GM12801 (cell line): ENCODE data around the gene ARSH.

ENCODE experiments used
- TF ChIP-seq, protein P1 (sequence below): IDR thresholded peaks from one replicate; pipeline ENCODE4 v1.5.1; 2011; ENCODE audit warnings: control low read depth; ENCODE audit not compliant: insufficient read length; ENCODE audit errors: extremely low read depth

The ARSH gene

DNA sequence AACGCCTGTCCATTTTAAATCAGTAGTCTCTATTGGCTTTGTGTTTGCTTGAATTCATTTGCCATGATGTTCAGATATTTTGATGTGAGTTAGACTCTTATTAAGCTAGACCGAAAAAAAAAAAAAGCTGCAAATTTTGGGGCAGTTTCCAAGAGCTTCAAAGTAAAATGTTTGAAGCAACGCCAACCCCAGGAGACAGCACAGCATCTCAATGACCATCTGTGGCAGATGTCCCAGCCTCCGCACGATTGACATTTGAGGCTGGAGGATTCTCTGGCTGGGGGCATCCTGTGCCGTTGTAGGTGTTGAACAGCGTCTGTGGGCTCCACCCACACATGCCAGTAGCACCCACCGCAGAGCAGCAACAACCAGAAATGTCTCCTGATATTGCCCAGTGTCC is 17.8 kb downstream of the ARSH start:
- TF ChIP-seq, protein P1, sequence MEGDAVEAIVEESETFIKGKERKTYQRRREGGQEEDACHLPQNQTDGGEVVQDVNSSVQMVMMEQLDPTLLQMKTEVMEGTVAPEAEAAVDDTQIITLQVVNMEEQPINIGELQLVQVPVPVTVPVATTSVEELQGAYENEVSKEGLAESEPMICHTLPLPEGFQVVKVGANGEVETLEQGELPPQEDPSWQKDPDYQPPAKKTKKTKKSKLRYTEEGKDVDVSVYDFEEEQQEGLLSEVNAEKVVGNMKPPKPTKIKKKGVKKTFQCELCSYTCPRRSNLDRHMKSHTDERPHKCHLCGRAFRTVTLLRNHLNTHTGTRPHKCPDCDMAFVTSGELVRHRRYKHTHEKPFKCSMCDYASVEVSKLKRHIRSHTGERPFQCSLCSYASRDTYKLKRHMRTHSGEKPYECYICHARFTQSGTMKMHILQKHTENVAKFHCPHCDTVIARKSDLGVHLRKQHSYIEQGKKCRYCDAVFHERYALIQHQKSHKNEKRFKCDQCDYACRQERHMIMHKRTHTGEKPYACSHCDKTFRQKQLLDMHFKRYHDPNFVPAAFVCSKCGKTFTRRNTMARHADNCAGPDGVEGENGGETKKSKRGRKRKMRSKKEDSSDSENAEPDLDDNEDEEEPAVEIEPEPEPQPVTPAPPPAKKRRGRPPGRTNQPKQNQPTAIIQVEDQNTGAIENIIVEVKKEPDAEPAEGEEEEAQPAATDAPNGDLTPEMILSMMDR: no peak

DNA sequence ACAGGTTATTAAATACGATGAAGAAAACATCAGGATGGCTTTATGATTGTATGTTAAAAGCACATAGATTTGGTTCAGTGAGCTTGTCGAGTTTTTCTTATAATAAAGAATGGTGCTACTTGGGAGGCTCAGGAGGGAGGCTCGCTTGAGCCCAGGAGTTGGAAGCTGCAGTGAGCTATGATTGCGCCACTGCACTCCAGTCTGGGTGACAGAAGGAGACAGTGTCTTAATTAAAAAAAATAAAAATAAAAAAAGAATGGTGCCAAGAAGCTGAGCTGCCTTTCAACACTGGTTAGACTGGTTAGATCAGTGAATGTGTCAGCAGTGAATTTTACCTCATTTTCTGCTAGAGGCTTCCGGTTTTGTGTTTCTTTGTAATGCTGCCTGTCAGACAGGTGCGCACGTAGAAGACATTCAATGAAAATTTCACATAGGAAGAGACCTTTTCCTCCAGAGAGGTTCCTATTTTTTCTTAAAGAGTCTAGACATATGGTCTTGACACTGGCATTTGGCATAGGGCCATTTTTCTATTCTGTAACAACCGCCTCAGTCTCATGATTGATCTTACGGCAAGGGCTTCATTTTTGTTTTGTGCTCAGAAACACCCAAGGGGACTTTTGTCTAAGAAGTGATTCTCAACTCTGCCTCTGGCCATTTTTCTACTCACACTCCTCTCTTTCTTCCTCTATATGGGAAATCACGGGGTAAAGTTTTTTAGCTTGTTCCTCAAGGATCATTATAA is 19.9 kb downstream of the ARSH start:
- TF ChIP-seq, protein P1: no peak

- TF ChIP-seq, protein P1: no peak
These were observed 22.8 kb downstream of the ARSH start for GRCh38 chrX:3029129-3029528.

DNA sequence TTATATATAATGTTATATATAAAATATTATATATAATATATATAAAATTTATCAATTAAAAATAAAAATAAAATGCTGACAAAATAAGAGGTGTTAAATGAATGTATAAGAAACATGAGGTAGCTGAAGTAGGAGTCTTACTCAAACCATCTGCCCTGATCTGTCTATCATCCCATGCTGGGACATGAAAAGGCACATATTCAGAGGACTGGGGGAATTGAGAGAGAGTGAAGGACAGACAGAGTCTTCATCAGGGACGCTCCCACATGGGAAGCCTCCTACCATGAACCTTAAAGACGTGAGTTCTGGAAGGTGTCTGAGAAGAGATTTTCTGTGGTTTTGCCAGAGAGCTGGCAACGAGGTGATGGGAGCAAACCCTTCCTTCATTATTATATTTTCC is 30.9 kb downstream of the ARSH start:
- TF ChIP-seq, protein P1: no peak

- TF ChIP-seq, protein P1: no peak
These were observed 37.9 kb downstream of the ARSH start for GRCh38 chrX:3044196-3044595.

- TF ChIP-seq, protein P1: no peak
These were observed 38.3 kb downstream of the ARSH start for GRCh38 chrX:3044671-3045070.

DNA sequence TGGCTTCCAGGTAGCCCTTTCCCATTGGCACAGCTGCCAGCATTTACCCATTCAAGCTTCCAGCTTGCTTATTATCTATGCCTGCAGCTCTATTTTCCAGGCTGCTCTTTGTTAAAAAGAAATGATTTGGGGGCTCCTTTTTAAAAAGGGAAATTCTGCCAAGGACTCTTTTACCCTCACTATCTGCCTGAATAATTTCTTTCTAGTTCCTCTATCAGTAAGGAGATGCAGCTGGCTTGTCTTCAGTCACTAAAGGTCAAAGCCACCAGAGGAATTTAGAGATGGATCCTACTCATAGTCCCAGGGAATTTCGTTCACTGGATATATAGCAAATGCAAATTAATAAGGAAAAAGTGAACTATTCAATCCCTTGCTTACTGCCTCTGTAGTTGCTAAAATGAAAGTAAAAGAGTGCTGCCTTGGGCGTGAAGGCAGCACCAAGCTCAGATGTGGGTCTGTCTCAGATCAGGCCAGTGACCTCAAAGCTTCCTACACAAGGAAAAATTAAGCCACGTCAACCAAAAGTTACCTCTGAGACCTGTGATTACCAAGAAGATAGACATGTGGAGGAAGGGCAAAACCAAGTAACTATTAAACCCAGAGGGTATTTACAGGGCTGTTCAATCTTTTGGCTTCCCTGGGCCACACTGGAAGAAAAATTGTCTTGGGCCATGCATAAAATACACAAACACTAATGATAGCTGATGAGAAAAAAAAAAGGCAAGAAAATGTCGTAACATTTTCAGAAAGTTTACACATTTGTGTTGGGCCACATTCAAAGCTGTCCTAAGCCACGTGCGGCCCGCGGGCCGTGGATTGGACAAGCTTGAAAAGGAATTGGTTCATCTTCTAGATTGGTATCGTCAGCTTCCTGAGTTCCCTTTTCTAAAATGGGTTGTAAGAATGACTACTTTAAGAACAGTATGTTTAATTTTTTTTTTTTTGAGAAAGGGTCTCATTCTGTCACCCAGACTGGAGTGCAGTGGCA is 40.2 kb downstream of the ARSH start:
- TF ChIP-seq, protein P1: no peak
